Measurements from ENCODE around the gene UTF1. TPM values are rescaled to one million over a fixed set of nuclear protein-coding genes. Genes with fewer than 3 reads are reported as not detected.
A peak's percentile ranks its signal among the peaks of the same experiment; 100 is the strongest.
"Not testable (repeated sequence)": the region's sequence is repeated elsewhere in the genome, so short reads cannot be mapped to it uniquely, and the experiment has no call there.

The UTF1 gene
- total RNA-seq, 1 donor from 2014 or later: not detected

DNA sequence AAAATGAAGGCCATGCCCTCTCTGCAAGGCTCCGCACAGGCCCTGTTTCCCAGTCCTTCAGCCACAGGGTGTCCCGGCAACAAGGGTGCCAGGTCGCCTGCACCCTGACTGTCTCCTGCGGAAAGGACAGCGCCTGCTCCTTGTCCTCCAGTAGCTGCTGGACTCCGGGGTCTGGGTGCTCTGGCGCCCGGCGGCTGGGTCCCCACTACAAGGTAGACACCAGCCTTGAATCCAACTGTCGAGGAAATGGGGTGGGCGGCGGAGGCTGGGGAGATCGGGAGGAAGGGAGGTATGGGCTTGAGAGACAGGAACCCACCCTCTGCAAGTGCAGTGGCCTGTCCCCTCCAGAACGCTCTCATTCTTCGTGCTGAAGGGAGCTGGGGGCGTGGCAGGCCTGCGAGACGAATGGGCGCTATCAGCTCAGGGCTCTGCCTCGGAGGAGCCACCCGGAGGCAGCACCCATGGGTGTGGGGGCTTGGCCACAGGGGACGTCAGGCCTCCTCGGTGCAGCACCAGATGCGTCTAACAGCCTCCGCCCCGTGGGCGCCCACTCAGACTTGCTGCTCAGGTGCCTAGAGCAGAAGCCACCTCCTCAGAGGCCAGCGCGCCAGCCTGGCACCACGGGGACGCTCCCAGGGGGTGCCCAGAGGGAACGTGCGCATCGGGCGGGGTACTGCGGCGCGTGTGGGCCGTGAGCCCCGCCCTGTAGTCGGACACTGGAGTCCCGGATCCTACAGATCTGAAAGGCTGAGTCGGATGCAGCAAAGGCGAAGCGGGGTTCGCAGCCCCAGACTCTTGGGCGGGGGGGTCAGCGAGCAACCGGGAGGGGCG is 31.1 kb downstream of the UTF1 start:
- H3K27me3 Mint-ChIP-seq (ENCODE audit: low read depth): peaks cover 49% of the 10 kb centered on the region
- H3K4me1 Mint-ChIP-seq: peaks cover 9% of the 10 kb centered on the region
- H3K27ac Mint-ChIP-seq (ENCODE audit: unreplicated experiment): no peak overlapping the region
- peak; percentile 25 for DNase-seq (ENCODE audit: low read depth, low spot score)
- TF ChIP-seq, protein P1, sequence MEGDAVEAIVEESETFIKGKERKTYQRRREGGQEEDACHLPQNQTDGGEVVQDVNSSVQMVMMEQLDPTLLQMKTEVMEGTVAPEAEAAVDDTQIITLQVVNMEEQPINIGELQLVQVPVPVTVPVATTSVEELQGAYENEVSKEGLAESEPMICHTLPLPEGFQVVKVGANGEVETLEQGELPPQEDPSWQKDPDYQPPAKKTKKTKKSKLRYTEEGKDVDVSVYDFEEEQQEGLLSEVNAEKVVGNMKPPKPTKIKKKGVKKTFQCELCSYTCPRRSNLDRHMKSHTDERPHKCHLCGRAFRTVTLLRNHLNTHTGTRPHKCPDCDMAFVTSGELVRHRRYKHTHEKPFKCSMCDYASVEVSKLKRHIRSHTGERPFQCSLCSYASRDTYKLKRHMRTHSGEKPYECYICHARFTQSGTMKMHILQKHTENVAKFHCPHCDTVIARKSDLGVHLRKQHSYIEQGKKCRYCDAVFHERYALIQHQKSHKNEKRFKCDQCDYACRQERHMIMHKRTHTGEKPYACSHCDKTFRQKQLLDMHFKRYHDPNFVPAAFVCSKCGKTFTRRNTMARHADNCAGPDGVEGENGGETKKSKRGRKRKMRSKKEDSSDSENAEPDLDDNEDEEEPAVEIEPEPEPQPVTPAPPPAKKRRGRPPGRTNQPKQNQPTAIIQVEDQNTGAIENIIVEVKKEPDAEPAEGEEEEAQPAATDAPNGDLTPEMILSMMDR (conservative IDR thresholded peaks at IDR 0.05): no peak
- H3K9me3 Mint-ChIP-seq: no peaks in the 10 kb centered on the region
- H3K36me3 Mint-ChIP-seq (ENCODE audit: low read depth): no peaks in the 10 kb centered on the region
- peak overlapping the region; percentile 59 for H3K4me3 Mint-ChIP-seq

DNA sequence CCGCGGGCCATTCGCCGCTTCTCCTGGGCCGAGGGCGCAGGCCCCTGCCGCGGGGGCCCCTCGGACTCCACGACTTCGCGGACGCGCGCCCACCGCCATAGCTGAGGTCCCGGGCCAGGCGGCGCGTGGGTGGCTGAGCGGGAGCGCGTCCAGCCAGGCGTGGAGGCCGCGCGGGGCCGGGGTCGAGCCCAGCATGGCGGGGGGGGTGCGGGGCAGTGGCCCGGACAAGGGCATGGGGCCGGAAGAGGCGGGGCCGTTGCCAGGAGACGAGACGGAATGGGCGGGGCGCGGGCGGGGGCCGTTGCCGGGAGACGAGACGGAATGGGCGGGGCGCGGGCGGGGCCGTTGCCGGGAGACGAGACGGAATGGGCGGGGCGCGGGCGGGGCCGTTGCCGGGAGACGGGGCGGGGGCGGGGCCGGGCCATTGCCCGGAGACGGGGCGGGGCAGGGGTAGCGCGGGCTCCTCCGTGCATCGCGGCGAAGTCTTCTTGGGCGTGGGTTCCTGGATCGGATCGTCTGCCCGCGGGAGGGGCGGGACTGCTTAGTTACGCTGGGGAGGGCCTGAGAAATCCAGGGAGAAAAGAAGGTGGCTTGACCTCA is 31.8 kb downstream of the UTF1 start:
- no peak overlapping the region for H3K27ac Mint-ChIP-seq (ENCODE audit: unreplicated experiment)
- no peaks in the 10 kb centered on the region for H3K9me3 Mint-ChIP-seq
- no peaks in the 10 kb centered on the region for H3K36me3 Mint-ChIP-seq (ENCODE audit: low read depth)
- TF ChIP-seq, protein P1 (conservative IDR thresholded peaks at IDR 0.05): no peak
- H3K27me3 Mint-ChIP-seq (ENCODE audit: low read depth): peaks cover 44% of the 10 kb centered on the region
- H3K4me3 Mint-ChIP-seq: peak overlapping the region; percentile 83
- peak; percentile 70 for DNase-seq (ENCODE audit: low read depth, low spot score)
- peaks cover 9% of the 10 kb centered on the region for H3K4me1 Mint-ChIP-seq

DNA sequence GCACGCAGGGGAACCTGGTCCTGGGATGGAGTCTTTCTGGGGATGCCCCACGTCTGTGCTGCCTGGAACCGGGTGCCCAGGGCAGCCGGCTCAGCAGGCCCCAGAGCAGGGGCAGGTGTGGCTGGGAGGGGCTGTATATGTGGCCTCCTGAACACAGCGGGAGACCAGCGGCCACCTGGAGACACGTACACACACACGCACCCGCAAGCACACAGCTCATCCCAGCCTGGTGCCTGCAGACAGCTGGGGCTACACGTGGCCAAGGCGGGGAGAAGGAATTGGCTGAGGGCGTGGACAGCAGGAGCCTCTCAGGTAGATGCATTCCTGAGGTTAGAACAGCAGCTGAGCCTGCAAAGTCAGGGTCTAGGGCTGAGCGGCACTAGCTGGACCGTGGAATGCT is 32.7 kb downstream of the UTF1 start:
- Mint-ChIP-seq H3K27ac (ENCODE audit: unreplicated experiment) (no peak overlapping the region), H3K36me3 (ENCODE audit: low read depth) (no peaks in the 10 kb centered on the region)
- TF ChIP-seq, protein P1 (conservative IDR thresholded peaks at IDR 0.05): no peak

DNA sequence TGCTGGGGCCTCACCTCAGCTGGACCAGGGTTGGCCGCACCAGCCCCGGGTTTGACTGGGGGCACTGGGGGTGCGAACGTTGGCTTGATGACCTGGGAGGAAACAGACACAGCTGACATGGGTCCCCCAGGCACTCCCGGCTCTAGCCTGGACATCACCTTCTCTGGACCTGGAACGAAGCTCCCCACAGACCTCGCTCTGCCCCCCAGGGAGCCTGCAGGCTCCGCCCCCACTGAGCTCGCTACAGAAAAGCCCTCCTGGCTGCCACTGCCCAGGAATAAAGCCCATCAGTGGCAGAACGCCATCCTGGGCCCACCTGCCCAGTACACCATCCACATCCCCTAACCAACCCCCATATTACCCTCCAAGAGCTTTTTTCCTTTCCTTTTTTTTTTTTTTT is 33.7 kb downstream of the UTF1 start:
- TF ChIP-seq, protein P1 (conservative IDR thresholded peaks at IDR 0.05): no peak
- Mint-ChIP-seq H3K4me1 (peaks cover 9% of the 10 kb centered on the region), H3K4me3 (no peak overlapping the region), H3K36me3 (ENCODE audit: low read depth) (no peaks in the 10 kb centered on the region), H3K27ac (ENCODE audit: unreplicated experiment) (no peak overlapping the region), H3K9me3 (no peaks in the 10 kb centered on the region), H3K27me3 (ENCODE audit: low read depth) (peaks cover 35% of the 10 kb centered on the region)
- DNase-seq (ENCODE audit: low read depth, low spot score): no peak

More for the DNA sequence above, 32.7 kb downstream of the UTF1 start:
- Mint-ChIP-seq H3K4me3 (peak overlapping the region; percentile 83), H3K9me3 (no peaks in the 10 kb centered on the region), H3K27me3 (ENCODE audit: low read depth) (peaks cover 36% of the 10 kb centered on the region), H3K4me1 (peaks cover 9% of the 10 kb centered on the region)
- no peak for DNase-seq (ENCODE audit: low read depth, low spot score)

DNA sequence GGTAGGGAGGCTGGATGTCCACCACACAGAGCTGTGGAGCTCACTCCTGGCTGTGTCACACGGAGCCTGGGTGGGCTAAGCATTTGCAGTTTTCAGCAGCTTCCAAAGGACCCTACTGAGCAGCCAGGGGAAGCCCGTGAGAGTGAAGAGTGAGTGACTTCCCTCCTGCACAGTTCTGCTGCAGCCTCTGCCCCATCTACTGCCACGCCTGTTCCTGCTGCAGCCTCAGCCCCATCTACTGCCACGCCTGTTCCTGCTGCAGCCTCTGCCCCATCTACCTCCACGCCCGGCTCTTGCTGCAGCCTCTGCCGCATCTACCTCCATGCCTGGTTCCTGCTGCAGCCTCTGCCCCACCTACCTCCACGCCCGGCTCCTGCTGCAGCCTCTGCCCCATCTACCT is 34.4 kb downstream of the UTF1 start:
- TF ChIP-seq, protein P1 (conservative IDR thresholded peaks at IDR 0.05): no peak
- Mint-ChIP-seq H3K9me3 (no peaks in the 10 kb centered on the region), H3K36me3 (ENCODE audit: low read depth) (no peaks in the 10 kb centered on the region), H3K27me3 (ENCODE audit: low read depth) (peaks cover 32% of the 10 kb centered on the region), H3K4me1 (peaks cover 6% of the 10 kb centered on the region), H3K4me3 (no peak overlapping the region), H3K27ac (ENCODE audit: unreplicated experiment) (no peak overlapping the region)
- DNase-seq (ENCODE audit: low read depth, low spot score): no peak

DNA sequence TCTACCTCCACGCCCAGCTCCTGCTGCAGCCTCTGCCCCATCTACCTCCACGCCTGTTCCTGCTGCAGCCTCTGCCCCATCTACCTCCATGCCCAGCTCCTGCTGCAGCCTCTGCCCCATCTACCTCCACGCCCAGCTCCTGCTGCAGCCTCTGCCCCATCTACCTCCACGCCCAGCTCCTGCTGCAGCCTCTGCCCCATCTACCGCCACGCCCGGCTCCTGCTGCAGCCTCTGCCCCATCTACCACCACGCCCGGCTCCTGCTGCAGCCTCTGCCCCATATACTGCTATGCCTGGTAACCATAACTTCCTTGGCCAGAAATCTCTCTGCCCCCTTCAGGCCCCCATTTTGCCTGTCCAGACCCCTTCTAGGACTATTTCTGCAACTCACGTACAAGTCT is 35.0 kb downstream of the UTF1 start:
- not testable (repeated sequence) for H3K4me1 Mint-ChIP-seq; H3K27ac Mint-ChIP-seq (ENCODE audit: unreplicated experiment); H3K36me3 Mint-ChIP-seq (ENCODE audit: low read depth); DNase-seq (ENCODE audit: low read depth, low spot score); H3K4me3 Mint-ChIP-seq; H3K9me3 Mint-ChIP-seq
- peaks cover 27% of the 10 kb centered on the region for H3K27me3 Mint-ChIP-seq (ENCODE audit: low read depth)

All from neural crest cell (in vitro differentiated cells).